Mucosa of descending colon (tissue), 3 donors: ENCODE measurements around the gene RPL27A. TPM values are rescaled to one million over a fixed set of nuclear protein-coding genes. Genes with fewer than 3 reads are reported as not detected.
A peak's percentile ranks its signal among the peaks of the same experiment; 100 is the strongest.

Experiments
- ATAC-seq: fragments of 200-7000 bp; cut with Tn5 transposase; one replicate; pipeline ENCODE4 v1.9.1; 2020; ENCODE audit warnings: mild to moderate bottlenecking, moderate library complexity
- DNase-seq, 3 donors: peaks; one replicate each; pipeline ENCODE4 v3.0.0-alpha.2; 2020
- H3K36me3 ChIP-seq: fragments of 200-600 bp; one replicate; pipeline ENCODE4 v1.8.0; 2021; ENCODE audit warnings: low read depth, mild to moderate bottlenecking
- H3K4me1 ChIP-seq: fragments of 200-600 bp; one replicate; pipeline ENCODE4 v1.8.0; 2021; ENCODE audit warnings: low read depth, mild to moderate bottlenecking
- H3K4me3 ChIP-seq: fragments of 200-600 bp; one replicate; pipeline ENCODE4 v1.8.0; 2021; ENCODE audit warnings: mild to moderate bottlenecking
- H3K9me3 ChIP-seq: fragments of 200-600 bp; one replicate; pipeline ENCODE4 v1.8.0; 2021; ENCODE audit warnings: mild to moderate bottlenecking
- CTCF ChIP-seq: fragments of 200-600 bp; IDR thresholded peaks from one replicate; pipeline ENCODE4 v1.8.0; 2022; ENCODE audit warnings: antibody characterized with exemption, mild to moderate bottlenecking
- intact Hi-C, 2 donors: fragments of 100-400 bp; cut with DNase I in 1 of 2; cut with micrococcal nuclease in 1 of 2; formaldehyde crosslinking; loops; one replicate each; pipeline versions ENCODE4 v1.11.0 to v1.11.1; 2022; cut with DNase I, micrococcal nuclease
- total RNA-seq, 3 donors: library from RNA; stranded (reverse); fragmentation: NEBNext Ultra II Directional in 2 of 3; extraction: Animal tissue kit (Norgen Biotek cat#: 25700) in 2 of 3; gene quantifications; one replicate each; pipeline versions ENCODE4 v1.2.1 to v1.2.4, GENCODE V29; 2021 to 2023
- donor health status: DM: no; HTN: no; CAD: no; lungs with moderate emphysema.
- donor health status: DM: no; HTN: no; CAD: no.
- donor health status: DM: no; HTN: yes; CAD: no.

Gene RPL27A
- total RNA-seq, 3 donors from 2014 or later = 634 to 807 (median 704) TPM

- TF ChIP-seq CTCF = no peak
- no peak for ATAC-seq
- H3K36me3 ChIP-seq = peaks cover 4% of the 10 kb centered on the region
These were observed 32.1 kb upstream of the RPL27A start for GRCh38 chr11:8650401-8650990.

GRCh38 chr11:8652140-8652539 is 30.5 kb upstream of the RPL27A start:
- Histone ChIP-seq H3K4me1 (no peaks in the 10 kb centered on the region), H3K36me3 (peaks cover 4% of the 10 kb centered on the region), H3K4me3 (no peak overlapping the region), H3K9me3 (no peaks in the 10 kb centered on the region)
- TF ChIP-seq CTCF = no peak
- intact Hi-C loops = no loop called here
- ATAC-seq = peak; percentile 11
- peak in 1 of 3 donors; percentile 15 for DNase-seq

More at GRCh38 chr11:8650401-8650990, 32.1 kb upstream of the RPL27A start:
- DNase-seq = no peak
- intact Hi-C loops = no loop called here
- no peaks in the 10 kb centered on the region for H3K4me1 ChIP-seq
- H3K4me3 ChIP-seq = no peak overlapping the region
- no peaks in the 10 kb centered on the region for H3K9me3 ChIP-seq

- Histone ChIP-seq H3K9me3 (no peaks in the 10 kb centered on the region), H3K4me3 (no peak overlapping the region), H3K36me3 (peaks cover 4% of the 10 kb centered on the region), H3K4me1 (no peaks in the 10 kb centered on the region)
- no peak for TF ChIP-seq CTCF
- no peak for DNase-seq
- no peak for ATAC-seq
- intact Hi-C loops = no loop called here
These were observed 28.1 kb upstream of the RPL27A start for GRCh38 chr11:8654503-8654902.

- ATAC-seq (no peak), DNase-seq (no peak)
- Histone ChIP-seq H3K9me3 (no peaks in the 10 kb centered on the region), H3K36me3 (peaks cover 4% of the 10 kb centered on the region), H3K4me1 (no peaks in the 10 kb centered on the region), H3K4me3 (no peak overlapping the region)
- TF ChIP-seq CTCF = no peak
- intact Hi-C loops = no loop called here
These were observed 26.3 kb upstream of the RPL27A start for GRCh38 chr11:8656291-8656690.

- Histone ChIP-seq H3K4me1 (no peaks in the 10 kb centered on the region), H3K9me3 (no peaks in the 10 kb centered on the region), H3K36me3 (no peaks in the 10 kb centered on the region), H3K4me3 (no peak overlapping the region)
- no peak for TF ChIP-seq CTCF
- intact Hi-C loops = no loop called here
- DNase-seq = no peak
- ATAC-seq = no peak
These were observed 24.1 kb upstream of the RPL27A start for GRCh38 chr11:8658321-8659057.
